Fibroblast of skin of scalp (primary cell): Measurements from ENCODE around the gene ZNF362.
"Not testable (repeated sequence)": the region's sequence is repeated elsewhere in the genome, so short reads cannot be mapped to it uniquely, and the experiment has no call there.

Experiments used
- DNase-seq: peaks from one replicate; pipeline ENCODE4 v3.0.0-alpha.2; 2013

The ZNF362 gene

DNA sequence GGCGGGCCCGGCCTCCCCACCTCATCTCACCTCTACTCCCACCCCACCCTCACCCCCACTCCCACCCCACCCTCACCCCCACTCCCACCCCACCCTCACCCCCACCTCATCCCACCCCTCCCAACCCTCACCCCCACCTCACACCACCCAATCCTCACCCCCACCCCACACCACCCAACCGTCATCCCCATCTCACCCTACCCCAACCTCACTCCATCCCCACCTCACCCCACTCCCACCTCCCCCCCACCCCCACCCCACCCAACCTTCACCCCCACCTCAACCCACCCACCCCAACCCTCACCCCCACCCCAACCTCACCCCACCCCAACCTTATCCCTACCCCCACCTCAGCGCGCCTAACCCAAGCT is 51.2 kb downstream of the ZNF362 start:
- DNase-seq = no peak

GRCh38 chr1:33309351-33309750 is 53.1 kb downstream of the ZNF362 start:
- not testable (repeated sequence) for DNase-seq

DNA sequence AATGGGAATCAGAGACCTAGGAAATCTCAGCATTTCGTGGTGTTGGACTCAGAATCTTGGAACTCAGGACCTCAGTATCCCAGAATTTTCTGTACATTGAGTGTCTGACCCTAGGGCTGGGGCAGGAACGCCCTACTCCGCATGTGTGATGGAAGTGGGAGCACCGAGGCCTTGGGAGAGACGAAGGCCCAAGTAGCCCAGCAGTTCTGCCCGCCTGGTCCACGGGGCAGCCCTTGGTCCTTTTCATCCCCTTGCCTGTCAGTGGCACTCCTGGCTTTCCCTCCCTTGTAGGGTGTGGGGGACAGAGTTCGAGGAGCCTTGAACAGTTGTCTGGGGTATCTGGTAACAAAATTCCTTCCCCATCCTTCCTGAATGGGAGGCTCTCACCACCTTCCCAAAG is 54.4 kb downstream of the ZNF362 start:
- DNase-seq = no peak

DNA sequence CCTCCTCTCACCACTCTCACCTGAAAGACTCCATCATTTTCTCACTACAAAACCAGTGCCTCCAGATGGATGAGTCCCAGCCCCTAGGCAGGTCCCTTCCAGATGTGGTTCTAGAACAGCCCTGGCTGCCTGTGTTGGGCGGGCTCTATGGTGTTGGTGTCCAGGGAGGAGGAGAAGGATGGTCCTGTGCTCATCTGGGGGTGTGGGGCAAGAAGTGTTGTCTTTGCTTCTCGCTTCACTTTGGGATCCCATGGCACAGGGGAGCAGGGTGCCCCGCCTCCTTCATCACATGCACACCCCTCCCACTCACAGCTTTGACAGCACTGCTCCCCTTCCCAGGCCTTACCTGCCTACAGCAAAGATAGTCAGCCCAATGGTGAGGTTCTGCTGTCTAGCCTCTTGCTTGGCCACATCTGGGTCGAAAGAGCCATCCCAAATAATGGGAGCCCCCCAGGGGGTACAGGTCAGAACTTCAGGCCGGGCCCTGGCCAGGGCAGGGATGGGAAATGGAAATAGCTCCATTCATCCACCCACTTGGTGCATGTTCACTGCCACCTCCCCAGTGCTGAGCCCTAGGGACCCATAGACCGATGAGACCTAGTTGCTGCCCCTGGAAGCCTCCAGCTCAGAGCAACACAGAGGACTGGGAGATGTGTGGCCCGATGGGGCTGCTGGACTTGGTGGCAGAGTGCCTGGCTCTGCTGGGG is 55.6 kb downstream of the ZNF362 start:
- no peak for DNase-seq

DNA sequence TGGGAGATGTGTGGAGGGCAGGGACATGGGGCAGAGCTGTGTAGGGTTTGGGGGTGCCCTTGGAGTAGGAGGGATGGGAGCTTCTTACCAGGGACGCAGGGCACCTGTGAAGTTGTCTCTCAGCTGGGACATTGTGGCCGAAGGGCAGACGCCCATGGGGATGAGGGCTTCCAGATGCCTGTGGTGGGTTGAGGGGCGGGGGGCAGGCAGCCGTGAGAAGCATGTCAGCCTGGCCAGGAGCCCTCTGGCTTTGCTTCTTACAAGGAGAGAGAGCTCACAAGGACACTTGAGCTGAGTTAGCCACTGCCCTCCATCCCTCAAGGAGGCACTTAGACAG is 56.1 kb downstream of the ZNF362 start:
- DNase-seq = no peak

- DNase-seq = no peak
Observed at GRCh38 chr1:33314416-33314815, 58.1 kb downstream of the ZNF362 start.

- no peak for DNase-seq
Observed at GRCh38 chr1:33316601-33317000, 60.3 kb downstream of the ZNF362 start.

- DNase-seq = no peak
Observed at GRCh38 chr1:33317354-33317753, 61.1 kb downstream of the ZNF362 start.

- peak; percentile 41 for DNase-seq
Observed at GRCh38 chr1:33317946-33318345, 61.7 kb downstream of the ZNF362 start.

GRCh38 chr1:33319186-33319948 is 63.1 kb downstream of the ZNF362 start:
- DNase-seq = no peak

- DNase-seq = no peak
Observed at GRCh38 chr1:33319949-33320618, 63.8 kb downstream of the ZNF362 start.

DNA sequence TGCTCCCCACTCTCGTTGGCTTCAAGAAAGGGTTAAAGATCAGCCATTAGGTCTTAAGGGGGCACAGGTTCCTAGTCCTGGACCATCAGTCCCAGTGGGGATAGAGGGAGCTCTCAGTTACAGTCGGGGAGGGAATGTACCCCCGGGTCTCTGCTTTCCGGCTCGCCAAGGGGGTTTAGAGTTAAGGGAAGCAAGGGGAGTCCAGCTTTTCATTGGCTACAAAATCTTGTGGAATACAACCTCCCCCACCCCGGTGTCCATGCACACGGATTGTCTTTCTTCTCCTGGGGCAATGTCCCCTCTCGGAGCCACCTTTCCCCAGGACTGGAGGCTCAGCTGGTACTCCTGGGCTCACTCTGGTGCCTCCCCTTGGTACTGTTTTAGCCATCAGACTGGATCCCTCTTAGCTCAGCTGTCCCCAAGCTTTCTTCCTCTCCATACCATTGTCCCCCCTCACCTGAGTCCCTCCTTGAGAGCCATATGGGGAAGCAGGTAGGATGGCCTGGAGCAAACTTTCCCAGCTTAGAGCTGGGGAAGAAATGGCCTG is 64.4 kb downstream of the ZNF362 start, which contains the start of gene A3GALT2:
A3GALT2 (minus strand) TSS at position 480 of the 547 bp plus-strand sequence; CDS start at position 480, 0 bp downstream.
- DNase-seq = no peak

DNA sequence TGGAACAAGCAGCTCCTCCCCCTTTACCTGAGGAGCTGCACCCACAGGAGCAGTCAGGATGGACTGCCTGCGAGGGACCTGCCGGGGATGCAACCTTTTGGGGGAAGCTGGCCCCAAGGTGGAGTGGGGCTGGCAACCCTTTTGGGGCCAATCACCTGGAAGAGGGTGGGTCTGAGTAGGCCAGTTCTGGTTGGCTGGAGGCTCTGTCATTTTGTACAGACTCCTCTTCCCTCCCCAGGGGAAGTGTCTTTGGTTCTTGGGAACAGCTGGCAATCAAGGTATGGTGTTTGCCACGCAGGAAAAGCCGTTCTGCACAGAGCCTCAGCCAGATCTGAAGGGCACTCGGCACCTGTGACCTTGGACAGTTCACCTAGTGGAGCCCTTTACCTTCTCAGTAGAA is 64.9 kb downstream of the ZNF362 start:
- DNase-seq = no peak

DNA sequence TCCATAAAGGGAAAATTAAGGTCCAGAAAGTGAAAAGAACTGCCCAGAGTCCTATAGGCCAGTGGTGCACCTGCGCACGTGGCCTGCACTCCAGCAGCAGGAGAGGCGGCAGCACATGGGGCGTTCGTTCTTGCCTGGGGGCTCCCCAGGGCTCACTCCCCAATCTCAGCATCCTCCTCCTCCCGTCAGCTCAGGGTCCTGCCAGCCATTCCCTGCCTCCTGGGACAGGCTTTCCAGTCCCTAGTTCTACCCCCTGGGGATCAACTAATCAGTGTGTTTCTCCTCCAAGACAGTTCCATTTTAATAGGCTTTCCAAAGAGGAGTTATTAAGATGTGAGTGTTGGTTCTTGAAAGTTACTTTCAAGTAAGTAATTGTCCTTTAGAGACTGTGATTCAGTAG is 65.8 kb downstream of the ZNF362 start:
- no peak for DNase-seq

DNA sequence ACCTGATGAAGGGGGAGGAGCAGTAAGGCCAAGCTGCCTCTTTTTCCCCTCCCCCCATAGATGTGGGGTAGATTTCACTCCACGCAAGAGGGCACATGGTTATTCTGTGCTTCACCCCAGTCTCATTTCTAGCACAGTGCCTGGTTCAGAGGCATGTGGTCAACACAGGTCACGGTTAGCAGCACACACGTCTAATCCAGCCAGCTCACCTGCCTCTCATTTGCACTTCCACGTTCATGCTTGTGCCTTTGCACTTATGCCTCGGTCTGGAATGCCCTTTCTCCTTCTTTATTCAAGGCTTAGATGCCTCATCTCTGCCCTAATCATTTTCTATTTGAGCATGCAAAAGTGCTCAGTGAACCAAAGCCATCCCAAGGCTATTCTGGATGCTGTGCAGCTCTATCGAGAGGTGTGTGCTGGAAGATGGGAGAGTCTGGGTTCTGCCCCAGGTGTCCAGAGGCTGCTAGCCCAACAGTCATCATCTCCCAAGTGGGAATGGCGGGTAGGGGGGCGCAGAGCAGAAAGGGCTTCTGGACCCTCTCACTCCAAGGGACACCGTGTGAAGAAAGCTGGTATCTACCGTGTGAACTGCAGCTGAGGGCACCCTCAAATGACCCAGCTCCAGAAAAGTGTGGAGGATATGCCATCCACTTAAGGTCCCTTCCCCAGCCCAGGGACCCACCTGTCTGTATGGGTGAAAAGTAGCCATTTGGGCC is 66.7 kb downstream of the ZNF362 start:
- no peak for DNase-seq

DNA sequence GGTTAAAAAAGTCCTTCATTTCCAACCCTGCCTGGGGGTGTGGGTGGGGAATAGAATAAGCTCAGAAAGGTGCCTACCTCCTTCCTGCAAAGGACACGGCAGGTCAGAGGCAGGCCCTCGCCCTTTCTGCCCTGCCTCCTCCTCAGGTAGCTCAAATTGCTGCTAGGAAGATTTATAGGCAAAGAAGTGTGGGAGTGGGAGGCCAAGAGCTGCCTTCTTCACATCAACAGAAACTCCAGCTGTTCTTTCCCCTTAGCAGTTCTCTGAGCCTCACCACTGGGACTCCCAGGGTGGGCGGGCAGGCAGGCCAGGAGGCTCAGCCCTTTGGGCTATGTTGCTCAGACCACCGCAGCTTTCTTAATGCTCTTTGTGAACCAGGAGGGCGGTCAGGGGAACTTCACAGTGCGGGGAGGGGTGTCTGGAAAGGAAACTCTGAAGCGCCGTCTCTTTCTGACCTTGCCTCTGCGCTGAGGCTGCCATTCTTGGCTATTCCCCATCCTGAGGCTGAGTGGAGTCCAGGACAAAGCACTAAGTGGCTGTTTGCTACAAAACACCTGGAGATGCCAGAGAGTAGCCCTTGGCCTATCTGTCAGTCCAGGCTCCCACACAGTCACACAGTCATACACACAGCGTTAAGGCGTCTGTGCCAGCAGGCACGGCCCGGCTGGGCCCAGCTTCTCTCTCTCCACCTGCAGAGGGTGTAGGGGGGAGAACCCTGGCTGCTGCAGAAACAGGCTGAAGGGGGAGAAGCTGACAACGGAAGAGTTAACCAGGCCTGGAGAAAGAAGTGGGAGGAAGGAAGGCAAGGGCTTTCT is 67.6 kb downstream of the ZNF362 start:
- no peak for DNase-seq

GRCh38 chr1:33324677-33325575 is 68.6 kb downstream of the ZNF362 start:
- no peak for DNase-seq

- no peak for DNase-seq
Observed at GRCh38 chr1:33326785-33327184, 70.5 kb downstream of the ZNF362 start.

GRCh38 chr1:33327587-33328325 is 71.5 kb downstream of the ZNF362 start:
- peak; percentile 89 for DNase-seq

DNA sequence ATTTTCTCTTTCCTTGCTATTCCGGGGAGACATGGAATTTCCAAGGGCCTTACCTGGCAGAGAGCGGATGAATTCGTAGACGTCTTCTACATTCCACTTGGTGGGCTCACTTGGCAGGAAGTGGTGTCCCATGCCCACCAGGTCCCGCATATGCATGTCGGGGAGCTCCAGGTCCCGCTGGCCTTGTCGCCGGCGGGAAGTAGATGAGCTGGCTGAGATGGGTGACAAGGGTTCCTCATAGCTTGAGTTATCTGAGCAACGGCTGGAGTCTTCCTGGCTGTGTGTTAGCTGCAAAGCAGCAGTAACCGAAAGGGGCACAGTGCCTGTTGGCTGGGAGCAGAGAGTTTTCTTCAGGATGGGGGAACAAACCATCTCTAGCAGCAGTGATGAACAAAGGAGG is 72.5 kb downstream of the ZNF362 start:
- no peak for DNase-seq
